GM12873 (cell line): ENCODE measurements around the gene ADAMTS20.

Experiments used
- CTCF ChIP-seq: IDR thresholded peaks from 2 replicates; pipeline ENCODE4 v1.5.1; 2012; ENCODE audit warnings: low read depth, mild to moderate bottlenecking, moderate library complexity, low read length, control low read depth; ENCODE audit not compliant: insufficient read depth; ENCODE audit errors: missing control alignments

The ADAMTS20 gene

GRCh38 chr12:43345023-43345422 lies 207.0 kb downstream of the ADAMTS20 start:
- TF ChIP-seq CTCF = no peak

- TF ChIP-seq CTCF = peak; percentile 67
Measured at GRCh38 chr12:43338848-43339526, 213.0 kb downstream of the ADAMTS20 start.

- TF ChIP-seq CTCF = no peak
Measured at GRCh38 chr12:43337571-43338444, 214.2 kb downstream of the ADAMTS20 start.

GRCh38 chr12:43336962-43337555 lies 214.9 kb downstream of the ADAMTS20 start:
- TF ChIP-seq CTCF = peak; percentile 44

GRCh38 chr12:43333644-43334043 lies 218.4 kb downstream of the ADAMTS20 start:
- no peak for TF ChIP-seq CTCF

GRCh38 chr12:43332977-43333640 lies 218.9 kb downstream of the ADAMTS20 start:
- no peak for TF ChIP-seq CTCF
